HCT116 (cell line): ENCODE measurements around the gene BTBD10. TPM values are rescaled to one million over a fixed set of nuclear protein-coding genes. Genes with fewer than 3 reads are reported as not detected.

ENCODE experiments used
- ATAC-seq: fragments of 200-7000 bp; cut with Tn5 transposase; 2 replicates; pipeline ENCODE4 v1.9.1; 2020; ENCODE audit warnings: mild to moderate bottlenecking, moderate library complexity
- Bru-seq: library from RNA; stranded (reverse); fragments of 400-500 nt; gene quantifications from one replicate; lab custom pipeline; 2021; lab: Mats Ljungman, UMichigan
- BruChase-seq, 2 experiments: library from RNA; stranded (reverse); fragments of 400-500 nt; gene quantifications; one replicate each; lab custom pipeline; 2021; lab: Mats Ljungman, UMichigan
- BruUV-seq: library from RNA; stranded (reverse); fragments of 400-500 nt; replicated peaks from 2 replicates; lab custom pipeline; 2021; lab: Mats Ljungman, UMichigan
- CTCF ChIA-PET: fragments of 300-600 bp; sonication (Branson Sonifier 250); formaldehyde crosslinking; loops from one replicate; lab custom pipeline; 2021; ENCODE audit warnings: antibody characterized with exemption; lab: Charles Lee
- POLR2A ChIA-PET: fragments of 300-600, 350-600 bp; sonication (Branson Sonifier 250); formaldehyde crosslinking; loops from one replicate; lab custom pipeline; 2021; ENCODE audit warnings: antibody characterized with exemption; lab: Charles Lee
- RAD21 ChIA-PET, 2 experiments: fragments of 300-600 bp; sonication (Branson Sonifier 250); formaldehyde crosslinking; loops; one replicate each; lab custom pipeline; 2023; ENCODE audit warnings: low total read pairs in 2 of 2; ENCODE audit not compliant: uncharacterized antibody in 2 of 2, unreplicated experiment in 2 of 2, low non-redundant PET in 1 of 2; lab: Charles Lee
- DNase-seq: peaks from one replicate; pipeline ENCODE4 v3.0.0-alpha.2; 2010; ENCODE audit warnings: low read depth, low spot score
- H2AFZ ChIP-seq: fragments of 200-600 bp; shearing (Covaris generic), sonication (generic); 2 replicates; pipeline ENCODE4 v1.6.1; 2017; ENCODE audit warnings: low read depth, mixed run types, mixed read lengths, antibody characterized with exemption, low read length; ENCODE audit not compliant: poor library complexity, severe bottlenecking
- H3K27ac ChIP-seq: 2 replicates; pipeline ENCODE4 v1.5.1; 2012; ENCODE audit warnings: low read depth, low read length
- H3K27me3 ChIP-seq: fragments of 200-600 bp; sonication (generic); 2 replicates; pipeline ENCODE4 v1.6.1; 2016; ENCODE audit warnings: mixed run types, low read length, mixed read lengths; ENCODE audit not compliant: insufficient read depth
- H3K36me3 ChIP-seq, 2 experiments: fragments of 200-500 bp in 1 of 2; fragments of 200-600 bp in 1 of 2; sonication (Bioruptor generic) in 1 of 2; sonication (generic) in 1 of 2; 2 replicates each; pipeline versions ENCODE4 v1.5.1 to v1.6.1; 2014 to 2016; ENCODE audit warnings: low read length in 2 of 2, inconsistent platforms in 1 of 2, mixed read lengths in 1 of 2, mixed run types in 1 of 2; ENCODE audit not compliant: insufficient read depth in 2 of 2, control insufficient read depth in 1 of 2
- H3K4me1 ChIP-seq, 2 experiments: fragments of 200-600 bp in 1 of 2; sonication (generic) in 1 of 2; 2 replicates each; pipeline versions ENCODE4 v1.5.1 to v1.6.1; 2012 to 2017; ENCODE audit warnings: low read length in 2 of 2, inconsistent platforms in 1 of 2, mild to moderate bottlenecking in 1 of 2, mixed read lengths in 1 of 2, mixed run types in 1 of 2, moderate library complexity in 1 of 2; ENCODE audit not compliant: insufficient read depth in 2 of 2, control insufficient read depth in 1 of 2
- H3K4me2 ChIP-seq: fragments of 200-600 bp; sonication (generic); 2 replicates; pipeline ENCODE4 v1.6.1; 2017; ENCODE audit warnings: mixed run types, low read length, mixed read lengths
- H3K4me3 ChIP-seq, 2 experiments: fragments of 200-600 bp in 1 of 2; sonication (generic) in 1 of 2; replicated peaks in 1 of 2; 2 replicates each; pipeline ENCODE4 v1.5.1; 2011 to 2016; ENCODE audit warnings: low read length in 2 of 2, control low read depth in 1 of 2, low read depth in 1 of 2, mild to moderate bottlenecking in 1 of 2, mixed read lengths in 1 of 2, mixed run types in 1 of 2
- H3K79me2 ChIP-seq: fragments of 200-600 bp; sonication (generic); 2 replicates; pipeline ENCODE4 v1.6.1; 2017; ENCODE audit warnings: mild to moderate bottlenecking, mixed run types, low read length, moderate library complexity, mixed read lengths; ENCODE audit not compliant: insufficient read depth
- H3K9ac ChIP-seq: fragments of 200-600 bp; sonication (generic); 2 replicates; pipeline ENCODE4 v1.6.1; 2016; ENCODE audit warnings: low read length, mixed read lengths
- H3K9me2 ChIP-seq: fragments of 200-600 bp; sonication (generic), shearing (Covaris generic); 2 replicates; pipeline ENCODE4 v1.6.1; 2017; ENCODE audit warnings: mixed run types, mild to moderate bottlenecking, moderate library complexity; ENCODE audit not compliant: insufficient read depth
- H3K9me3 ChIP-seq, 2 experiments: fragments of 200-500 bp in 1 of 2; fragments of 200-600 bp in 1 of 2; sonication (Bioruptor generic) in 1 of 2; sonication (generic) in 1 of 2; 2 replicates each; pipeline ENCODE4 v1.6.1; 2014 to 2017; ENCODE audit warnings: low read length in 2 of 2, mixed read lengths in 2 of 2, inconsistent platforms in 1 of 2, low read depth in 1 of 2, mild to moderate bottlenecking in 1 of 2, mixed run types in 1 of 2, moderate library complexity in 1 of 2; ENCODE audit not compliant: control insufficient read depth in 1 of 2, insufficient read depth in 1 of 2
- H4K20me1 ChIP-seq: fragments of 200-600 bp; sonication (generic), shearing (Covaris generic); 2 replicates; pipeline ENCODE4 v1.6.1; 2017; ENCODE audit warnings: mixed run types, mild to moderate bottlenecking, moderate library complexity; ENCODE audit not compliant: insufficient read depth
- CBX3 ChIP-seq: IDR thresholded peaks from 2 replicates; pipeline ENCODE4 v1.6.1; 2012; ENCODE audit warnings: low read depth
- CEBPB ChIP-seq: IDR thresholded peaks from 2 replicates; pipeline ENCODE4 v1.6.1; 2012; ENCODE audit warnings: low read depth
- EGR1 ChIP-seq: IDR thresholded peaks from 2 replicates; pipeline ENCODE4 v1.6.1; 2012; ENCODE audit warnings: low read depth
- ELF1 ChIP-seq: IDR thresholded peaks from 2 replicates; pipeline ENCODE4 v1.6.1; 2012; ENCODE audit warnings: low read depth, borderline replicate concordance
- EZH2 ChIP-seq: fragments of 200-600 bp; sonication (generic); IDR thresholded peaks from 2 replicates; pipeline ENCODE4 v1.6.1; 2017; ENCODE audit warnings: antibody characterized with exemption, mixed run types
- EZH2phosphoT487 ChIP-seq: fragments of 200-600 bp; IDR thresholded peaks from 2 replicates; pipeline ENCODE4 v1.6.1; 2018; ENCODE audit warnings: antibody characterized with exemption, borderline replicate concordance
- FOSL1 ChIP-seq: IDR thresholded peaks from 2 replicates; pipeline ENCODE4 v1.6.1; 2012; ENCODE audit warnings: low read depth
- JUND ChIP-seq: IDR thresholded peaks from 2 replicates; pipeline ENCODE4 v1.6.1; 2012
- POLR2A ChIP-seq: IDR thresholded peaks from 2 replicates; pipeline ENCODE4 v1.7.0; 2011; ENCODE audit warnings: borderline replicate concordance; ENCODE audit not compliant: insufficient read depth, insufficient read length; ENCODE audit errors: extremely low read depth
- POLR2AphosphoS5 ChIP-seq: IDR thresholded peaks from 2 replicates; pipeline ENCODE4 v1.6.1; 2011; ENCODE audit warnings: mild to moderate bottlenecking, low read depth, low read length, moderate library complexity
- RAD21 ChIP-seq: IDR thresholded peaks from 2 replicates; pipeline ENCODE4 v1.6.1; 2012; ENCODE audit warnings: low read depth, mild to moderate bottlenecking
- SIN3A ChIP-seq: IDR thresholded peaks from 2 replicates; pipeline ENCODE4 v1.6.1; 2012; ENCODE audit warnings: low read depth
- SP1 ChIP-seq: IDR thresholded peaks from 2 replicates; pipeline ENCODE4 v1.6.1; 2012; ENCODE audit warnings: low read depth
- SRF ChIP-seq: IDR thresholded peaks from 2 replicates; pipeline ENCODE4 v1.6.1; 2012; ENCODE audit warnings: low read depth
- TCF7L2 ChIP-seq: IDR thresholded peaks from 2 replicates; pipeline ENCODE4 v1.7.0; 2011; ENCODE audit warnings: borderline replicate concordance, inconsistent platforms; ENCODE audit not compliant: insufficient read depth, insufficient read length; ENCODE audit errors: extremely low read depth
- YY1 ChIP-seq: IDR thresholded peaks from 2 replicates; pipeline ENCODE4 v1.6.1; 2011; ENCODE audit warnings: low read length, low read depth, moderate library complexity, mild to moderate bottlenecking; ENCODE audit not compliant: insufficient replicate concordance; ENCODE audit errors: extremely low read depth
- ZFX ChIP-seq: fragments of 450-650 bp; IDR thresholded peaks from 2 replicates; pipeline ENCODE4 v1.6.1; 2017
- ZNF274 ChIP-seq: fragments of 200-500 bp; sonication (Bioruptor generic); IDR thresholded peaks from 2 replicates; pipeline ENCODE4 v1.6.1; 2014; ENCODE audit warnings: mild to moderate bottlenecking, low read depth, low read length, inconsistent platforms
- intact Hi-C: fragments of 100-400 bp; cut with micrococcal nuclease; formaldehyde crosslinking; loops from 2 replicates; pipeline ENCODE4 v1.10.0; 2022
- long read RNA-seq: library from polyadenylated mRNA; unstranded; transcript quantifications from one replicate; pipeline ENCODE4 v2.0.0, GENCODE V29; 2021; ENCODE audit not compliant: unreplicated experiment
- polyA plus RNA-seq: library from polyadenylated mRNA; unstranded; fragments of >200 nt; gene quantifications from 2 replicates; pipeline ENCODE4 v1.2.1, GENCODE V29; 2012; ENCODE audit warnings: missing spikeins
- total RNA-seq: library from RNA; stranded (reverse); gene quantifications from one replicate; pipeline ENCODE4 v1.2.1, GENCODE V29; 2021; ENCODE audit not compliant: unreplicated experiment
- TF ChIP-seq, protein P1 (sequence below), 3 experiments: fragments of 200-600 bp in 1 of 3; sonication (generic) in 1 of 3; IDR thresholded peaks in 2 of 3; conservative IDR thresholded peaks in 1 of 3; 2 replicates each; pipeline ENCODE4 v1.5.1; 2012 to 2017; ENCODE audit warnings: low read depth in 2 of 3, low read length in 2 of 3, antibody characterized with exemption in 1 of 3, borderline replicate concordance in 1 of 3, control low read depth in 1 of 3, mild to moderate bottlenecking in 1 of 3, mixed read lengths in 1 of 3, mixed run types in 1 of 3, moderate library complexity in 1 of 3; ENCODE audit not compliant: insufficient read depth in 1 of 3
- TF ChIP-seq, protein P2 (sequence below): IDR thresholded peaks from 2 replicates; pipeline ENCODE4 v1.6.1; 2012
- TF ChIP-seq, protein P3 (sequence below): IDR thresholded peaks from 2 replicates; pipeline ENCODE4 v1.6.1; 2012; ENCODE audit warnings: low read depth

Gene BTBD10
- 17.0 TPM for total RNA-seq
- 20.2 and 22.8 TPM in 2 replicates for polyA plus RNA-seq
- Bru-seq, nascent RNA: percentile 75 among the genes with signal in this experiment
- BruChase-seq, experiment 1, labeled RNA remaining after a 6-hour chase: percentile 59 among the genes with signal in this experiment
- BruChase-seq, experiment 2, labeled RNA remaining after a 2-hour chase: percentile 67 among the genes with signal in this experiment
- long read RNA-seq, transcript BTBD10-208 (8 exons, 1,662 nt): major isoform, 23 of 57 reads
- long read RNA-seq, transcript BTBD10-201 (9 exons, 2,504 nt): minor isoform, 22 of 57 reads
- long read RNA-seq, partial matches to known transcripts: 3 of 57 reads
- long read RNA-seq, other reads (novel, unspliced or antisense): 9 of 57 reads

DNA sequence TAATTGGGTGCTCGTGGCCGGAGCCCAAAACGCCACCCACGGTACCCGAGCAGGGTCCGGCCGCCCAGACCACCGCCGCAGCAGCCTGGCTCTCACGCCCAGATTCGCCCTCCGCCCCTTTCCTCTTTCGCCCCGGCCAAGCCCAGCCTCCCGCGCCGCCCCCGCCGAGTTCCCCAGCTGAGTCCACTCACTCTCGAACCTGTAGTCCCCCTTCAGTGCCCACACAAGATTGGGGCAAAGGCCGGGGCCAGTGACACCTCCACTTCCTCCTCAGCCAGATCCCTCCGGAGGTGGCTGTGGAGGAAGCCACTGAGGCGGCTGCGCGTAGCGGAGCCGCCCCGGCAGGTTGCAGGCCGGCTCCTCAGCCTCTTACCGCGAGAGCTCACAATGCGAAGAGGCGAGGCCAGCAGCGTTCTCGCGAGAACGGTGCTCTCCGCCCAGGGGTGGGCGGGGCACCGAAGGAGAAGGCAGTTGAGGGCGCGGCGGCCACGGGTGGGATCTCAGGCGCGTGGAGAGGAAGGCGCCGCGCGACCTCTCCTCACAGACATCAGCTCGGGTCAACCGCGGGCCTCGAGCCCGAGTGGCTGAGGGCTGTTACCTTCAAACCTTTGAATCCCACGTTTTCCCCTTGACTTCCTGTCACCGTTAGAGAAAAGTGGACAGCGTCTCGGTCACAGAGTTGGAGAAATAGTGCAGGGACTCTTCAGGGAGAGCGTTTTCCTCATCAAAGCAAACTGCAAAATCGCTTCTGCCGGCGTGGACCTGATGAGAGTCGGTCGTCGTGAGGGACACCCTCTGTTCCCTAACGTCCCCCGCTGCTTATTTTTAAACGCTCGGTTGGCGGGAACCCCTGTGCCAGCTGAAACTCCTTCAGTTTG lies at the start of gene BTBD10:
Gene BTBD10, minus strand, starts transcription at position 322 of the 878 bp plus-strand sequence. CDS start 18,098 bp downstream, outside the sequence.
- Histone ChIP-seq H3K4me3 (peak within 1 kb of the TSS; percentile 74 to 85), H3K36me3 (no peaks in the 10 kb centered on the region), H3K4me1 (peaks cover 10 to 21% of the 10 kb centered on the region in 2 experiments), H3K27me3 (no peaks in the 10 kb centered on the region), H4K20me1 (no peaks in the 10 kb centered on the region), H3K9ac (peak within 1 kb of the TSS; percentile 69), H3K9me3 (no peaks in the 10 kb centered on the region), H3K27ac (peak within 1 kb of the TSS; percentile 77), H3K9me2 (no peaks in the 10 kb centered on the region), H2AFZ (no peak within 1 kb of the TSS), H3K4me2 (peak within 1 kb of the TSS; percentile 70), H3K79me2 (peaks cover 26% of the 10 kb centered on the region)
- DNase-seq (peak; percentile 83), ATAC-seq (peak; percentile 95)
- ChIA-PET RAD21 (no interaction called here), POLR2A (no interaction called here), CTCF (interaction anchor here (1.0 to 1.2 kb wide), 2 partner anchors 10 to 499 kb away, joined by 3 to 4 read pairs; no protein-coding TSS in a partner anchor)
- TSS peak; percentile 94 for BruUV-seq
- intact Hi-C loops: no loop called here
- TF ChIP-seq, protein P1, sequence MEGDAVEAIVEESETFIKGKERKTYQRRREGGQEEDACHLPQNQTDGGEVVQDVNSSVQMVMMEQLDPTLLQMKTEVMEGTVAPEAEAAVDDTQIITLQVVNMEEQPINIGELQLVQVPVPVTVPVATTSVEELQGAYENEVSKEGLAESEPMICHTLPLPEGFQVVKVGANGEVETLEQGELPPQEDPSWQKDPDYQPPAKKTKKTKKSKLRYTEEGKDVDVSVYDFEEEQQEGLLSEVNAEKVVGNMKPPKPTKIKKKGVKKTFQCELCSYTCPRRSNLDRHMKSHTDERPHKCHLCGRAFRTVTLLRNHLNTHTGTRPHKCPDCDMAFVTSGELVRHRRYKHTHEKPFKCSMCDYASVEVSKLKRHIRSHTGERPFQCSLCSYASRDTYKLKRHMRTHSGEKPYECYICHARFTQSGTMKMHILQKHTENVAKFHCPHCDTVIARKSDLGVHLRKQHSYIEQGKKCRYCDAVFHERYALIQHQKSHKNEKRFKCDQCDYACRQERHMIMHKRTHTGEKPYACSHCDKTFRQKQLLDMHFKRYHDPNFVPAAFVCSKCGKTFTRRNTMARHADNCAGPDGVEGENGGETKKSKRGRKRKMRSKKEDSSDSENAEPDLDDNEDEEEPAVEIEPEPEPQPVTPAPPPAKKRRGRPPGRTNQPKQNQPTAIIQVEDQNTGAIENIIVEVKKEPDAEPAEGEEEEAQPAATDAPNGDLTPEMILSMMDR (IDR thresholded peaks at IDR 0.05 in 2 of 3, conservative IDR thresholded peaks at IDR 0.05 in 1 of 3; ENCODE audit: borderline replicate concordance in 1 of 3, insufficient read depth in 1 of 3, low read depth in 2 of 3, low read length in 2 of 3): no peak
- TF ChIP-seq EZH2phosphoT487 (no peak), CEBPB (no peak), POLR2A (no peak), EGR1 (peak; percentile 61), SIN3A (peak; percentile 77), CBX3 (peak; percentile 89), RAD21 (no peak), TCF7L2 (no peak), POLR2AphosphoS5 (peak; percentile 89), YY1 (peak; percentile 16), SRF (no peak), SP1 (peak; percentile 65), EZH2 (no peak), ZNF274 (no peak), JUND (0 out of 2 replicates have a peak, but pooled peaks have one; percentile 19), FOSL1 (no peak), ZFX (peak; percentile 52; the same call in 1 of the 2 replicates), ELF1 (no peak)
- TF ChIP-seq, protein P2, sequence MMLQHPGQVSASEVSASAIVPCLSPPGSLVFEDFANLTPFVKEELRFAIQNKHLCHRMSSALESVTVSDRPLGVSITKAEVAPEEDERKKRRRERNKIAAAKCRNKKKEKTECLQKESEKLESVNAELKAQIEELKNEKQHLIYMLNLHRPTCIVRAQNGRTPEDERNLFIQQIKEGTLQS: no peak
- TF ChIP-seq, protein P3, sequence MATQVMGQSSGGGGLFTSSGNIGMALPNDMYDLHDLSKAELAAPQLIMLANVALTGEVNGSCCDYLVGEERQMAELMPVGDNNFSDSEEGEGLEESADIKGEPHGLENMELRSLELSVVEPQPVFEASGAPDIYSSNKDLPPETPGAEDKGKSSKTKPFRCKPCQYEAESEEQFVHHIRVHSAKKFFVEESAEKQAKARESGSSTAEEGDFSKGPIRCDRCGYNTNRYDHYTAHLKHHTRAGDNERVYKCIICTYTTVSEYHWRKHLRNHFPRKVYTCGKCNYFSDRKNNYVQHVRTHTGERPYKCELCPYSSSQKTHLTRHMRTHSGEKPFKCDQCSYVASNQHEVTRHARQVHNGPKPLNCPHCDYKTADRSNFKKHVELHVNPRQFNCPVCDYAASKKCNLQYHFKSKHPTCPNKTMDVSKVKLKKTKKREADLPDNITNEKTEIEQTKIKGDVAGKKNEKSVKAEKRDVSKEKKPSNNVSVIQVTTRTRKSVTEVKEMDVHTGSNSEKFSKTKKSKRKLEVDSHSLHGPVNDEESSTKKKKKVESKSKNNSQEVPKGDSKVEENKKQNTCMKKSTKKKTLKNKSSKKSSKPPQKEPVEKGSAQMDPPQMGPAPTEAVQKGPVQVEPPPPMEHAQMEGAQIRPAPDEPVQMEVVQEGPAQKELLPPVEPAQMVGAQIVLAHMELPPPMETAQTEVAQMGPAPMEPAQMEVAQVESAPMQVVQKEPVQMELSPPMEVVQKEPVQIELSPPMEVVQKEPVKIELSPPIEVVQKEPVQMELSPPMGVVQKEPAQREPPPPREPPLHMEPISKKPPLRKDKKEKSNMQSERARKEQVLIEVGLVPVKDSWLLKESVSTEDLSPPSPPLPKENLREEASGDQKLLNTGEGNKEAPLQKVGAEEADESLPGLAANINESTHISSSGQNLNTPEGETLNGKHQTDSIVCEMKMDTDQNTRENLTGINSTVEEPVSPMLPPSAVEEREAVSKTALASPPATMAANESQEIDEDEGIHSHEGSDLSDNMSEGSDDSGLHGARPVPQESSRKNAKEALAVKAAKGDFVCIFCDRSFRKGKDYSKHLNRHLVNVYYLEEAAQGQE: no peak
